Activated CD4-positive, alpha-beta memory T cell treated with anti-CD3 and anti-CD28 coated beads for 36 hours (primary cell): ENCODE data around the gene HMX3. TPM values are rescaled to one million over a fixed set of nuclear protein-coding genes. Genes with fewer than 3 reads are reported as not detected.

Experiments used
- CTCF ChIA-PET: fragments of 350-600 bp; sonication (Branson Sonifier 250); formaldehyde crosslinking; loops from one replicate; lab custom pipeline; 2021; ENCODE audit warnings: antibody characterized with exemption, inconsistent platforms; lab: Charles Lee
- POLR2A ChIA-PET: fragments of 350-600 bp; sonication (Branson Sonifier 250); formaldehyde crosslinking; loops from one replicate; lab custom pipeline; 2021; ENCODE audit warnings: antibody characterized with exemption; lab: Charles Lee
- DNase-seq: peaks from one replicate; pipeline ENCODE4 v3.0.0-alpha.2; 2020
- H3K27ac Mint-ChIP-seq: one replicate; pipeline ENCODE4 v1.8.0; 2021; ENCODE audit warnings: mixed read lengths
- H3K27me3 Mint-ChIP-seq: one replicate; pipeline ENCODE4 v1.8.0; 2021; ENCODE audit warnings: mixed read lengths
- H3K36me3 Mint-ChIP-seq: one replicate; pipeline ENCODE4 v1.8.0; 2021; ENCODE audit warnings: mixed read lengths
- H3K4me1 Mint-ChIP-seq: one replicate; pipeline ENCODE4 v1.8.0; 2021; ENCODE audit warnings: low read depth, mixed read lengths
- H3K4me3 Mint-ChIP-seq: one replicate; pipeline ENCODE4 v1.8.0; 2021; ENCODE audit warnings: mild to moderate bottlenecking, mixed read lengths
- H3K9me3 Mint-ChIP-seq: one replicate; pipeline ENCODE4 v1.8.0; 2021; ENCODE audit warnings: mixed read lengths
- intact Hi-C: fragments of 100-400 bp; cut with micrococcal nuclease; formaldehyde crosslinking; loops from one replicate; pipeline ENCODE4 v1.15.1; 2023
- total RNA-seq, 2 experiments: library from RNA; stranded (reverse); gene quantifications; one replicate each; pipeline ENCODE4 v1.2.3, GENCODE V29; 2021

HMX3 gene
- total RNA-seq, 2 experiments from 2014 or later = 0.19 to 0.24 TPM

DNA sequence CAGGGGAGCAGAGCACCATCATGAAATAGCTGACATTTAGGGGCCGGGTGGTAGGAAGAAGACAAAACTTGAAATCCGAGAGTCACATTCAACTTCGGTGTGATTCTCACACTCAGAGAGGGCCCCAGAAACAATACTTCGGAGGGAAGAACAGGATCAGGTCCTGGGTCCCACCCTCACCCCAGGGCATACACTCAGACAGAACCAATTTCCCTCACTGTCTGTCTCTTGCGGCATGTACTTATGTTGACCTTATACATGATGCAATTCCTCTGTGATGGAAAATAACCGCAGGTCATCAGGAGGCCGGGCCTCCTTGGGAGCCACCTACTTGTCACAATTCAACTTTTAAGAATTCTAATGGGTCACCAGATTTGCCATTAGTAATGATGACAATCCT is 26.3 kb upstream of the HMX3 start:
- intact Hi-C loops = no loop called here
- Mint-ChIP-seq H3K36me3 (no peaks in the 10 kb centered on the region), H3K27ac (no peak overlapping the region), H3K4me3 (no peak overlapping the region), H3K27me3 (peaks cover 16% of the 10 kb centered on the region), H3K9me3 (no peaks in the 10 kb centered on the region), H3K4me1 (no peaks in the 10 kb centered on the region)
- ChIA-PET CTCF (no interaction called here), POLR2A (no interaction called here)
- no peak for DNase-seq

DNA sequence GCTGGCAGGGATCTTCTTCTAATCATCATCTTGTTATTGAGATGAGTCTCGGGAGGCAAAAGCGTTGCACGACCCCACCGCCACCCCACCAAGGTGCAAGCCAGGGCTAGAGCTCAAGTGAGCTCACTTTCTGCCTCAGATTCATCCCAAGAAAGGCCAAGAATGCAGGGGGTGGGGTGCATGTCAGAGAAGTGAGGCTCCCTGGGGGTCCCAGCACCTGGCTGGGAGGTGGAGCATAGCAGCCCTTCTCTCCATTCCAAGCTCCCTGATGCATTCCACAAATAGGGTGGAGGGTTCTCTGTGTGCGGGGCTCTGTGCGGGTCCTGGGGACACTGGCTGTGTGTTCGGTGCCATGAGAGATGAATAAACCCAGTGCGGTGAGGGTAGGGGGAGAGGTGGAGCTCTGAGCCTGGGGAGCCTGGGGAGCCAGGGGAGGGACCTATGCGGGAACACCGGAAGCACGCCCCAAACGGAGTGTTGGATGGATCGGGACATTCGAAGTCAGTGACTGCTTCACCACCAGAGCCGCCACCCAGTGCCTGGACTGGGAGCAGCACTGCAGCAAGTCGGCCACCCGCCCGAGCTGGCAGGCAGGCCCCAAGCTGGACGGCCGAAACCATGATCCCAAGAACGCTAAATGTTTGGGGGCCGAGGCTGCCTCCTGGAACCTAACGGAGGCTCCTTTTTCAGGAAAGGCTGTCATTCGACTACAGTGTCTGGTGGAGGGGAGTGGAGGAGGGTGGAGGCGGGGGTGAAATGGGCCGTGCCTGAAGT is 17.9 kb upstream of the HMX3 start:
- H3K27ac Mint-ChIP-seq = no peak overlapping the region
- intact Hi-C loops = no loop called here
- no peak overlapping the region for H3K4me3 Mint-ChIP-seq
- H3K36me3 Mint-ChIP-seq = no peaks in the 10 kb centered on the region
- H3K4me1 Mint-ChIP-seq = no peaks in the 10 kb centered on the region
- ChIA-PET CTCF (interaction anchor here (1.0 kb wide), 1 partner anchor 440 kb away, joined by 3 read pairs; no protein-coding TSS in a partner anchor), POLR2A (no interaction called here)
- H3K9me3 Mint-ChIP-seq = no peaks in the 10 kb centered on the region
- H3K27me3 Mint-ChIP-seq = peaks cover 24% of the 10 kb centered on the region
- no peak for DNase-seq

DNA sequence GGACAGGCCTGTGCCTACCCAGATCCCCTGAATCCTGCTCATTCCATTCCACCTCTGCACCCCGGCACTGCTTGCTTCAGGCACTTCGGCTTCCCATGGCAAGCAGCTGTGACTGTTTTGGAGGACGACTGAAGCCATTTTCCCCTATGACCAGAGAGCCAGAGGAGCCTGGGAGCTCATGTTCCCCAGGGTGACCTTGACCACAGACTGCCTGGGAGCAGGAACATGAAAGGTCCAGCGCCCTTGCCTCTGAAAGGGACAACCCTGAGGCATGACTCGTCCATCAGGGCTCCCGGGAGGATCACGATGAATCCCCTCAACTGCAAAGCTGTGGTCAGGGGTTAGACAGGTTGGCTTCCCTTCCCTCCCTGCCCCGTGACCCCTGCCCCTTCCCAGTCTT is 16.7 kb upstream of the HMX3 start:
- intact Hi-C loops = no loop called here
- H3K9me3 Mint-ChIP-seq = no peaks in the 10 kb centered on the region
- ChIA-PET POLR2A (no interaction called here), CTCF (no interaction called here)
- H3K4me3 Mint-ChIP-seq = no peak overlapping the region
- peaks cover 26% of the 10 kb centered on the region for H3K27me3 Mint-ChIP-seq
- H3K27ac Mint-ChIP-seq = no peak overlapping the region
- no peaks in the 10 kb centered on the region for H3K4me1 Mint-ChIP-seq
- DNase-seq = no peak
- H3K36me3 Mint-ChIP-seq = no peaks in the 10 kb centered on the region

DNA sequence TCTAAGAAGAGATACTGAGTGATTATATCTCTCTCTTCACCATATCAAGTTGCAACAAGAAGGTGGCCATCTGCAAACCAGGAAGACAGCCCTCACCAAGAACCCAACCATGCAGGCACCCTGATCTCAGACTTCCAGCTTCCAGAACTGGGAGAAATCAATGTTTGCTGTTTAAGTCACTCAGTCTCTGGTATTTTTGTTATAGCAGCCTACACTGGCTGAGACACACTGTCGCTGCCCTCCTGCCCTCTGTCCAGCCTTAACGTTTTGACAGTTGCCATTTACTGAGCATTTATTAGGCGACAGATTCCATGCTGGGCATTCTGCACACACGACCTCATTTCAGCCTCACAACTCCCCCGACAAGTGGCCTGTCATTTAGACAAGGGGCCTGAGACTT is 9.5 kb upstream of the HMX3 start:
- no peak overlapping the region for H3K27ac Mint-ChIP-seq
- no peak for DNase-seq
- intact Hi-C loops = no loop called here
- H3K4me3 Mint-ChIP-seq = no peak overlapping the region
- H3K36me3 Mint-ChIP-seq = no peaks in the 10 kb centered on the region
- POLR2A ChIA-PET = no interaction called here
- no peaks in the 10 kb centered on the region for H3K4me1 Mint-ChIP-seq
- H3K9me3 Mint-ChIP-seq = no peaks in the 10 kb centered on the region
- peaks cover 39% of the 10 kb centered on the region for H3K27me3 Mint-ChIP-seq
- CTCF ChIA-PET = no interaction called here

DNA sequence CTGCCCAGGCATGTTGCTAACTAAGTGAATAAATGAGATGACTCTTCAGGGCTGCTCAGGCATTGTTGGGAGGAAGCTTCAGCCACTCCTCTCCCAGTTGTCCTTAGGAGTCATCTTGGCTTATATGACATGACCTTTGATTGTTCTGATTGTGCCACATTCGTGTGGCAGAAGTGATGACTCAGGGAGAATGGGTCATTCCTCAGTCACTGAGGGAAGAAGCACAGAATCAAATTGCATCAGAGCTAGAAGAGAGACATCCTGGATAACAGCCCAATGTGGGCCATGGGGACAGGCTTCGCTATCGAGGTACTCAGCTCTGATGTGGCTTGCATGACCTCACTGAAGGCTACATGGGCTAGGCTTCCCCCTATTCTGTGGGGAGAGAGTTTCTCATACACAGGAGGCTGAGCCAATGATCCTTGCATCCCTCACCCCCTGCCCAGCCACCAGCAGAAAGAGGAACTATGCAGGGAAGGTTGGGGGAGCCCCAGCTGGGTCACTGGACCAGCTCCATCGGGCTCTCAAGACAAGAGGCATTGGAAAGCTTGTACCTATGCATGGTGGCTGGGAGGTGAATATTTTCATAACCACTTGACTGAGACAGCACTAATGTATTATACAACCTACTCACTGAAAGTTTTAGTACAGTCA is 6.0 kb upstream of the HMX3 start:
- POLR2A ChIA-PET = no interaction called here
- Mint-ChIP-seq H3K36me3 (no peaks in the 10 kb centered on the region), H3K4me3 (no peak overlapping the region), H3K4me1 (peaks cover 18% of the 10 kb centered on the region), H3K9me3 (no peaks in the 10 kb centered on the region), H3K27me3 (peaks cover 67% of the 10 kb centered on the region), H3K27ac (no peak overlapping the region)
- CTCF ChIA-PET = no interaction called here
- intact Hi-C loops = loop anchor here (10.0 kb wide), 1 partner anchor 1315 kb away; no protein-coding TSS in a partner anchor
- DNase-seq = no peak

DNA sequence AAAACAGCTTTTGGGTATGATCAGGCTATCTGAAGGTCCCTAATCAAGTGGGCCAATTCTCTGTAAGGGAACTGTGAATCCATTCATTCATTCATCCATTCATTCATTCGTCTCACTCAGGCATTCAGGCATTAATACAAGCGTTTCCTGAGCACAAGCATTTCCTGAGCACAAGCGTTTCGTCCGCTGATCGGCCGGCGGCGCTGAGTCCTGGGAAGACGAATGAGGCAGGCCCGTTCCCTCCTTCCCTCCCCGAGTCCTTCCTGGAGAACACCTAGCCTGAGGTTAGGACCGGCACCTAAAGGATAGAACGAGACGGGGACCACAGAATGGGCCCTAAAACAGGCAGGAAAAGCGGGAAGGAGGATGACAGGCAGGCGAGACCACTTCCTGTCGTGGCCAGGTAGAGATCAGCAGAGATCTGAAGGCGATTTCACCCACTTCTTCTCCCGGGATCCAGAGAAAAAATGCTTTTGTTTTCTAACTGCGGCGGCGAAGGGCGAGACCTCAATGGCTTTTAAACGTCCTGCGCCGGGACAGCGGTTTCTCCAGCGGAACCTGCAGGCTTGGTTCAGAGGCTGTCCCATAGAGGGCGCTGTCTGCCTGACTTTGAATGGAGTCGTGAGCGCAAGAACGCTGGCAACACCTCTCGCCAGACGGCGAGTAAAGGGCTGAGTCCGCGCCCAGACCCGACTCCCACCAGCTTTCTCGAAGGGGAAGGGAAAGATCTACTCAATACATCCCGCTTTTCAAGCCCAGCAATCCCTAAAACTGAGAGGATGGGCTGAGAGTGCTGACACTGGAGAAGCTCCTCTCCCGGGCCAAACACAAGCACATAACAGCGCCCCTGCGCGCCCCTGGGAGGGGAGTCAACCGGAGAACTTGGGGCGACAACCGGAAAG is 2.9 kb upstream of the HMX3 start:
- Mint-ChIP-seq H3K36me3 (peaks cover 2% of the 10 kb centered on the region), H3K27me3 (peaks cover 58% of the 10 kb centered on the region), H3K4me1 (peaks cover 24% of the 10 kb centered on the region), H3K27ac (no peak overlapping the region), H3K9me3 (no peaks in the 10 kb centered on the region), H3K4me3 (peak overlapping the region; percentile 64)
- CTCF ChIA-PET = interaction anchor here (0.6 to 3.6 kb wide), 17 partner anchors 9 to 568 kb away, joined by 3 to 24 read pairs (median 4); partner anchors contain the start of gene BUB3
- intact Hi-C loops = loop anchor here (1.0 to 10.0 kb wide), 7 partner anchors 11 to 1312 kb away; partner anchors contain the start of gene HMX2
- peak; percentile 92 for DNase-seq
- POLR2A ChIA-PET = interaction anchor here (1.8 kb wide), 1 partner anchor 21 kb away, joined by 6 read pairs; the partner anchor contains the start of gene BUB3

DNA sequence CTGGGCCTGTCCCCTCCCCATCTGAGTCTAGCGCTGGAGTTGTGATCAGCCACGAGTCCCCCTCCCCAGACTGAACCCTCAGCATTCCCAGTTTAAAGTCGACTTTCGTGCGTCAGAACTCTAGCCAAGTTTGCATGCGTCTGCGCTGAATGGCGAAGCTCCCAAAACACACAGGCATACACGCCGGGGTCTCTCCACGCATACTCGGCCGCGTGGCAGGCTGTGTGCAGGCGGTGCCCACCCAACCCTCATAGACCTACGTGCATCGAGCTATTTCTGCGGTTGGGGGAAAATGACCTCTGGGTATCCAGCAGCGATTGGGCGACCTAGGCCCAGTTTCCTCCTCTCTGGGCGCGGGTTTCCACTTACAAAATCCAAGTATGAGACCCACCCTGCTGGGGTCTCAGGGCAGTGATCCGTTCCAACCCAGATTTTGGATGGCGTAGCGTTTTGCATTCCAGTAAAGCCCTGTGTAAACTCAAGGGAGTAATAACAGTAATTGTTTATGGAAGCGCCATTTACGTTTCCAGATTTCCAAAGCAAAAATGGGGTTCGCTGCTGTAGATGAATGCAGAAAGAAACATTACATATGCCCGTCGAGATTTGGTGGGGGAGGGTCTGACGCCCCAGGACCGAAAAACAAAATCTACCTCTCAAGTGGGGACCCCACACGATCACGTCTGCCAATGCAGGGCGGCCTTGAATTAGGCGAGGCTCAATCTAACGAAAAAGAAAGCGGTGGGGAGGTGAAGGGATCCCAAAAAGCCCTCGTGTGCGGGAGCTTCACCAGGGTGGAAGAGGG is 2.0 kb upstream of the HMX3 start:
- peaks cover 25% of the 10 kb centered on the region for H3K4me1 Mint-ChIP-seq
- H3K27ac Mint-ChIP-seq = no peak overlapping the region
- ChIA-PET CTCF (interaction anchor here (0.6 to 3.6 kb wide), 16 partner anchors 8 to 568 kb away, joined by 3 to 24 read pairs (median 4); partner anchors contain the start of gene BUB3), POLR2A (interaction anchor here (1.3 to 1.8 kb wide), 2 partner anchors 11 to 20 kb away, joined by 3 to 6 read pairs; partner anchors contain the start of gene BUB3)
- H3K4me3 Mint-ChIP-seq = peak overlapping the region; percentile 39
- no peaks in the 10 kb centered on the region for H3K9me3 Mint-ChIP-seq
- H3K27me3 Mint-ChIP-seq = peaks cover 63% of the 10 kb centered on the region
- DNase-seq = no peak
- intact Hi-C loops = loop anchor here (1.0 to 10.0 kb wide), 8 partner anchors 11 to 1311 kb away; partner anchors contain the start of genes BUB3 and HMX2
- H3K36me3 Mint-ChIP-seq = peaks cover 2% of the 10 kb centered on the region

DNA sequence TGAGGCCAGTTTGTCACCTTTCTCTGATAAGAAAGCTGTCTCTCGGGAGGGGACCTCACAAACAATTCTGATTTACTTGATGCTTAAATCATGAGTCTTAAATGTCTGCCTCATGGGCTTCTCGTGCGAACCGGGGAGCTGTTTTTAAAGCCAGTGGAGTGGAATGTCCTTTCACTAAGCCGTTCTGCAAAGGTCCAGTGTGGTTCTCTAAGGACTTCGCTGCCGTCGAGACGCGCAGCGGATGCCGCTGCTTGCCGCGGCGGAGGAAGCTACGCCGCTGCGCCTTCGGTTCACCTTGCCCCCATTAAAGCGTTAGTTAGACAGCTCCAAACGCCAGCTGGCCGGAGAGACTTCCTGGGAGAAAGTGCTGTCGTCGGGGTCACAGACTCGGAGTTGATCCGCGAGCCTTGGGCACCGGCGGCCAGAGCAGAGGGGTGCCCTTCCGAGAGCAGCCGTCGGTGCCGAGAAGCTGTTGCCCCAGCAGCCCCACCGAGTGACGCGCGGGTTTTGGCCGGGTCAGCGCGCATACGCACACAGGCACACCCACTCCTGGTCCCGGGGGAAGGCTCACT is 1.3 kb upstream of the HMX3 start:
- POLR2A ChIA-PET = interaction anchor here (1.2 to 1.8 kb wide), 3 partner anchors 10 to 20 kb away, joined by 3 to 6 read pairs (median 3); partner anchors contain the start of gene BUB3
- Mint-ChIP-seq H3K36me3 (peaks cover 2% of the 10 kb centered on the region), H3K27ac (no peak overlapping the region), H3K4me3 (peak overlapping the region; percentile 39), H3K27me3 (peaks cover 67% of the 10 kb centered on the region), H3K4me1 (peaks cover 27% of the 10 kb centered on the region), H3K9me3 (no peaks in the 10 kb centered on the region)
- intact Hi-C loops = loop anchor here (2.0 to 10.0 kb wide), 2 partner anchors 20 to 1310 kb away; partner anchors contain the start of gene BUB3
- CTCF ChIA-PET = interaction anchor here (0.6 to 3.6 kb wide), 10 partner anchors 11 to 426 kb away, joined by 3 to 24 read pairs (median 7); no protein-coding TSS in a partner anchor
- no peak for DNase-seq

DNA sequence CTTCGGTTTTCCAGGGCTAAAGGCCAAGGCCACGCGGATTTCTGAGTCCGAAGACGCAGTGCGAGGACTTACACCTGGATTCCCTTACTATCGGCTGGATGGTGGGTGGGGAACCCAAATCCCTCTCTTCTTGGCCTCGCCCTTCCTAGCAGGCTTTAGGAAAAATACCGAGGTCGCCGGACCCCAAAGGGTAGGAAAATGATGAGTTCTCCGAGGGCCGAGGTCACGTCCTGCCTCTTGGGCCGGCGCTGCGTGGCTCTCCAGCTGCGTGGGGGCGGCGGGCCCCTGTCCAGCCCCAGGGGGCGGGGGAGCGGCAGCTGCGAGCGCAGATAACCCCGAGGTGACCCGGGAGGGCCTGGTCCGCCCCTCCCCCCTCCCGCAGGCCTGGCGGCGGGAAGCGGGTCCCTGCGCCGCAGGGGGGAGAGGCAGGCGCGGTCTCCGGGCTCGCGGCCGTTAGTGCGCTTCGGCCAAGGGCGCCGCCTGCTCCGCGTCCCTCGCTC is 805 bp upstream of the HMX3 start:
- intact Hi-C loops = loop anchor here (2.0 to 10.0 kb wide), 2 partner anchors 20 to 1310 kb away; partner anchors contain the start of gene BUB3
- H3K4me3 Mint-ChIP-seq = peak overlapping the region; percentile 51
- POLR2A ChIA-PET = interaction anchor here (1.2 to 1.8 kb wide), 3 partner anchors 10 to 19 kb away, joined by 3 to 6 read pairs (median 3); partner anchors contain the start of gene BUB3

DNA sequence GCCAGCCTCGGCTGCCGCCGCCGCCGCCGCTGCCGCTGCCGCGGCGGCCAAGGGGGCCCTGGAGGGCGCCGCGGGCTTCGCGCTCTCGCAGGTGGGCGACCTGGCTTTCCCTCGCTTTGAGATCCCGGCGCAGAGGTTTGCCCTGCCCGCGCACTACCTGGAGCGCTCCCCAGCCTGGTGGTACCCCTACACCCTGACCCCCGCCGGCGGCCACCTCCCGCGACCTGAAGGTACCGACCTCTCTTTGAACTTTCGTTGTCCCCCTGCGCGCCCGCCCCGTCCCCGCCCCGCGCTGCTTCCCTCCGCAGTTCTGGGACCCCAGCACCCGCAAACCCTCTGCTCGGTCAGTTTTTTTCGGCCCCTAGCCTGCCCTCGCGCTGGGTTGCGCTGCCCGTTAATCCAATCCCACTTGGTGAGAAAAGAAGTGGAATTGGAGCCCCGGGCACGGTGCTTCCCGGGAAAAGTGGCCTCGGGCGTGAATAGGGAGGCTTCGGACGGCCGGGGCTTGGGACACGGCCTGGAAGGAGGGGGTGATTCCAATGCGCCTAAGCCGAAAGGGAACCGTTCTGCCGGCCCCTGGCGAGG is 543 bp downstream of the HMX3 start:
- intact Hi-C loops = loop anchor here (10.0 kb wide), 1 partner anchor 1308 kb away; no protein-coding TSS in a partner anchor
- H3K27ac Mint-ChIP-seq = no peak overlapping the region
- H3K36me3 Mint-ChIP-seq = peaks cover 2% of the 10 kb centered on the region
- H3K4me1 Mint-ChIP-seq = peaks cover 38% of the 10 kb centered on the region
- peak overlapping the region; percentile 80 for H3K4me3 Mint-ChIP-seq
- H3K27me3 Mint-ChIP-seq = peaks cover 75% of the 10 kb centered on the region
- ChIA-PET POLR2A (interaction anchor here (0.9 kb wide), 1 partner anchor 14 kb away, joined by 3 read pairs; no protein-coding TSS in a partner anchor), CTCF (no interaction called here)
- DNase-seq = no peak
- H3K9me3 Mint-ChIP-seq = no peaks in the 10 kb centered on the region

More for the DNA sequence above, 805 bp upstream of the HMX3 start:
- Mint-ChIP-seq H3K36me3 (peaks cover 2% of the 10 kb centered on the region), H3K4me1 (peaks cover 32% of the 10 kb centered on the region), H3K9me3 (no peaks in the 10 kb centered on the region), H3K27me3 (peaks cover 68% of the 10 kb centered on the region), H3K27ac (no peak overlapping the region)
- no peak for DNase-seq
- CTCF ChIA-PET = interaction anchor here (1.0 to 3.6 kb wide), 7 partner anchors 10 to 425 kb away, joined by 3 to 24 read pairs (median 12); no protein-coding TSS in a partner anchor
